Coronary artery (tissue), 2 donors: Measurements from ENCODE around the gene ADNP2.

Source experiments
- DNase-seq: peaks from one replicate; pipeline ENCODE4 v3.0.0-alpha.2; 2017; ENCODE audit warnings: low spot score
- H3K27ac ChIP-seq, 2 donors: fragments of 200-600 bp; sonication (generic); one replicate each; pipeline ENCODE4 v1.5.1; 2016 to 2019
- H3K4me3 ChIP-seq: fragments of 200-600 bp; sonication (generic); 2 replicates; pipeline ENCODE4 v1.5.1; 2016; ENCODE audit warnings: mild to moderate bottlenecking, moderate library complexity
- CTCF ChIP-seq: fragments of 200-600 bp; sonication (generic); IDR thresholded peaks from one replicate; pipeline ENCODE4 v1.5.1; 2019; ENCODE audit warnings: antibody characterized with exemption

ADNP2 gene

GRCh38 chr18:80105369-80106167 is 3.5 kb upstream of the ADNP2 start:
- no peak overlapping the region for H3K4me3 ChIP-seq
- no peak for TF ChIP-seq CTCF
- no peak for DNase-seq
- peak overlapping the region in 1 of 2 donors; percentile 6 for H3K27ac ChIP-seq

- H3K4me3 ChIP-seq, result no peak overlapping the region
- peak overlapping the region; percentile 5 to 98 for H3K27ac ChIP-seq
- no peak for DNase-seq
- no peak for TF ChIP-seq CTCF
Observed at GRCh38 chr18:80106482-80107051, 2.5 kb upstream of the ADNP2 start.

- no peak for DNase-seq
- no peak overlapping the region for H3K4me3 ChIP-seq
- peak overlapping the region; percentile 5 to 98 for H3K27ac ChIP-seq
- no peak for TF ChIP-seq CTCF
Observed at GRCh38 chr18:80107426-80107825, 1.6 kb upstream of the ADNP2 start.

DNA sequence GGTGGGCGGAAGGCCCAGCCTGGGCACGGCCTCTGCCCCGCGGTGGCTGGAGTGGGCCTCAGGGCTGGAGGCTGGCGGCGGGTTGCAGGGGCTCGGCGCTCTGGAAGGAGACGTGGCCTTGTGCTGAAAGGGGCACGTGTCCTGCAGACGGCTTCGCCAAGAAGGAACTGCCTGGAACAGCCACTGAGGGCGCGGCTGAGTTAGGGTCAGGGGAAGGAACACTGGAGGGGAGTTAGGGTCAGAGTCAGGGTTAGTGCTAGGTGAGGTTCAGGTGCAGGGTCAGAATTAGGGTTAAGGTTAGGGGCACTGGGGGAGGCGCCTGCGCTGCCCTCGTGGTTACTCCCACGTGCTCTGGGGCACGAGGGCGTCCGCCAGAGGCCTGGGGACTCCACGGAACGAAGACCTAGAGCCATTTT is 933 bp upstream of the ADNP2 start:
- Histone ChIP-seq H3K27ac (peak overlapping the region; percentile 90 to 98), H3K4me3 (no peak overlapping the region)
- no peak for TF ChIP-seq CTCF
- DNase-seq, result no peak

DNA sequence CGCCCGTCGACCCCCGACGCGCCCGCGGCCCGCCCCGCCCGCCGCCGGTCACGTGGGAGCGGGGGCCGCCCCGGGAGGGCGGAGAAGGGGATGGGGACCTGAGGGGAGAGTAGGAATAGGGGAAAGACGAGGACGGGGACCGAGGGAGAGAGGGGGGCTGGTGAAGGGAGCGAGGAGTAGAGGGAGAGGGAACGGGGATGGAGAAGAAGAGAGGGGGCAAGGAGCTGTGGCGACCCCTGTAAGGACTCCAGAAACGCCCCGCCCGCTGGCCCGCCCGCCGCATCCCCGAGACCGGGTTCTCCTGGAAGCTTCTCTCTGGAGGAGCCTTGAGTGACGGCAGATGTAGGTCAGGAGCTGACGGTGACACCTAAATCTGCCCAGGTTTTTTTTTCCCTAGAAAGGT is 615 bp downstream of the ADNP2 start:
- H3K27ac ChIP-seq, result peak overlapping the region; percentile 90 to 98
- no peak for DNase-seq
- H3K4me3 ChIP-seq, result peak overlapping the region; percentile 91
- TF ChIP-seq CTCF, result no peak

GRCh38 chr18:80112624-80113248 is 3.7 kb downstream of the ADNP2 start:
- no peak overlapping the region for H3K27ac ChIP-seq

More at GRCh38 chr18:80112624-80113248, 3.7 kb downstream of the ADNP2 start:
- no peak overlapping the region for H3K4me3 ChIP-seq
- TF ChIP-seq CTCF, result no peak
- DNase-seq, result no peak
